Body of pancreas (tissue), 4 donors: ENCODE measurements around the gene GRID1. TPM values are rescaled to one million over a fixed set of nuclear protein-coding genes. Genes with fewer than 3 reads are reported as not detected.

Source experiments
- ATAC-seq: fragments of 150-250 bp; one replicate; pipeline ENCODE4 v1.9.1; 2016
- DNase-seq, 4 donors: peaks; one replicate each; pipeline ENCODE4 v3.0.0-alpha.2; 2019
- H3K27ac ChIP-seq, 4 donors: fragments of 200-600 bp; sonication (generic); 1 replicate in 3 of 4; 2 replicates in 1 of 4; pipeline versions ENCODE4 v1.5.1 to v1.6.1; 2016 to 2019; ENCODE audit warnings: mild to moderate bottlenecking in 1 of 4, mixed read lengths in 1 of 4, moderate library complexity in 1 of 4
- H3K27me3 ChIP-seq, 2 donors: fragments of 200-600 bp; sonication (generic); one replicate each; pipeline ENCODE4 v1.6.0; 2016; ENCODE audit warnings: mild to moderate bottlenecking in 1 of 2
- H3K36me3 ChIP-seq, 2 donors: fragments of 200-600 bp; sonication (generic); replicated peaks in 1 of 2; 2 replicates each; pipeline ENCODE4 v1.5.1; 2016; ENCODE audit warnings: low read depth in 2 of 2; ENCODE audit not compliant: insufficient read depth in 1 of 2
- H3K4me1 ChIP-seq: fragments of 200-600 bp; sonication (generic); one replicate; pipeline ENCODE4 v1.6.0; 2016
- H3K4me3 ChIP-seq, 2 donors: fragments of 200-600 bp; sonication (generic); 1 replicate in 1 of 2; 2 replicates in 1 of 2; pipeline ENCODE4 v1.5.1; 2016 to 2019
- H3K9me3 ChIP-seq, 3 donors: fragments of 200-600 bp; sonication (generic); 1 replicate in 2 of 3; 2 replicates in 1 of 3; pipeline ENCODE4 v1.5.1; 2016
- CTCF ChIP-seq, 7 experiments: fragments of 450-650 bp in 4 of 7; fragments of 200-600 bp in 3 of 7; sonication (generic) in 3 of 7; IDR thresholded peaks; one replicate each; pipeline ENCODE4 v1.5.1; 2016 to 2019; ENCODE audit warnings: antibody characterized with exemption in 7 of 7
- POLR2A ChIP-seq, 3 donors: fragments of 450-650 bp; IDR thresholded peaks; one replicate each; pipeline ENCODE4 v1.6.1; 2016; ENCODE audit warnings: antibody characterized with exemption in 3 of 3, mild to moderate bottlenecking in 2 of 3
- WGBS, 2 donors: methylation state at CpG; one replicate each; pipeline ENCODE4 v1.1.5; 2017; 5-methylcytosine and 5-hydroxymethylcytosine counted together
- intact Hi-C: fragments of 100-400 bp; cut with DNase I; formaldehyde crosslinking; loops from one replicate; pipeline ENCODE4 v1.15.1; 2023
- total RNA-seq, 2 donors: library from RNA; depleted of rRNA; stranded (reverse); fragments of >200 nt; gene quantifications; one replicate each; pipeline ENCODE4 v1.1.0, GENCODE V29; 2016

The GRID1 gene
- total RNA-seq, 2 donors from 2014 or later: 1.0 to 1.6 TPM

- no peak for TF ChIP-seq CTCF (IDR thresholded peaks at IDR 0.05)
- TF ChIP-seq POLR2A (IDR thresholded peaks at IDR 0.05): no peak
- intact Hi-C loops: no loop called here
- Histone ChIP-seq H3K9me3 (no peaks in the 10 kb centered on the region), H3K4me3 (no peak overlapping the region), H3K4me1 (no peaks in the 10 kb centered on the region), H3K27ac (no peak overlapping the region), H3K27me3 (no peaks in the 10 kb centered on the region), H3K36me3 (no peaks in the 10 kb centered on the region)
- WGBS, 2 donors: 82 to 83% methylated on average over 3 of the region's 3 CpGs
- DNase-seq (no peak), ATAC-seq (no peak)
Measured at GRCh38 chr10:86059892-86060291, 306.7 kb downstream of the GRID1 start.

- Histone ChIP-seq H3K4me1 (no peaks in the 10 kb centered on the region), H3K36me3 (no peaks in the 10 kb centered on the region), H3K27ac (no peak overlapping the region), H3K27me3 (no peaks in the 10 kb centered on the region), H3K4me3 (no peak overlapping the region), H3K9me3 (no peaks in the 10 kb centered on the region)
- ATAC-seq (no peak), DNase-seq (no peak)
- 79 to 85% methylated on average over 5 of the region's 5 CpGs for WGBS, 2 donors
- intact Hi-C loops: no loop called here
- TF ChIP-seq POLR2A (IDR thresholded peaks at IDR 0.05) (no peak), CTCF (IDR thresholded peaks at IDR 0.05) (no peak)
Measured at GRCh38 chr10:86058964-86059363, 307.6 kb downstream of the GRID1 start.

GRCh38 chr10:86057708-86058107 lies 308.9 kb downstream of the GRID1 start:
- no peak for ATAC-seq
- H3K27me3 ChIP-seq: no peaks in the 10 kb centered on the region
- no peak for TF ChIP-seq POLR2A (IDR thresholded peaks at IDR 0.05)
- TF ChIP-seq CTCF (IDR thresholded peaks at IDR 0.05): no peak
- no peaks in the 10 kb centered on the region for H3K9me3 ChIP-seq
- no peak overlapping the region for H3K4me3 ChIP-seq
- 75 to 94% methylated on average over 5 of the region's 5 CpGs for WGBS, 2 donors
- H3K36me3 ChIP-seq: no peaks in the 10 kb centered on the region
- intact Hi-C loops: no loop called here
- H3K27ac ChIP-seq: no peak overlapping the region
- no peaks in the 10 kb centered on the region for H3K4me1 ChIP-seq
- no peak for DNase-seq

GRCh38 chr10:86056672-86057071 lies 309.9 kb downstream of the GRID1 start:
- no peaks in the 10 kb centered on the region for H3K36me3 ChIP-seq
- H3K27ac ChIP-seq: no peak overlapping the region
- H3K4me3 ChIP-seq: no peak overlapping the region
- peaks cover 0 to 1% (median 0%) of the 10 kb centered on the region in 3 donors for H3K9me3 ChIP-seq
- H3K4me1 ChIP-seq: no peaks in the 10 kb centered on the region
- no peaks in the 10 kb centered on the region for H3K27me3 ChIP-seq
- no peak for TF ChIP-seq CTCF (IDR thresholded peaks at IDR 0.05)
- TF ChIP-seq POLR2A (IDR thresholded peaks at IDR 0.05): no peak
- DNase-seq: no peak
- intact Hi-C loops: no loop called here
- ATAC-seq: no peak
- 71 to 82% methylated on average over 2 to 6 of the region's 6 CpGs for WGBS, 2 donors

- intact Hi-C loops: no loop called here
- H3K4me3 ChIP-seq: no peak overlapping the region
- no peak overlapping the region for H3K27ac ChIP-seq
- H3K36me3 ChIP-seq: no peaks in the 10 kb centered on the region
- 79 to 83% methylated on average over 1 of the region's 1 CpG for WGBS, 2 donors
- peaks cover 0 to 3% (median 0%) of the 10 kb centered on the region in 3 donors for H3K9me3 ChIP-seq
- H3K4me1 ChIP-seq: no peaks in the 10 kb centered on the region
- no peak for ATAC-seq
- DNase-seq: no peak
- H3K27me3 ChIP-seq: no peaks in the 10 kb centered on the region
- TF ChIP-seq POLR2A (IDR thresholded peaks at IDR 0.05) (no peak), CTCF (IDR thresholded peaks at IDR 0.05) (no peak)
Measured at GRCh38 chr10:86055928-86056327, 310.7 kb downstream of the GRID1 start.
